HG03521 (cell line): ENCODE results near the gene TCF7L1.

Source experiments
- ATAC-seq: cut with Tn5 transposase; IDR thresholded peaks from one replicate; pipeline ENCODE4 v1.9.1; 2021; ENCODE audit warnings: mild to moderate bottlenecking, moderate library complexity; ENCODE audit not compliant: unreplicated experiment

The TCF7L1 gene

GRCh38 chr2:85273738-85274731, 140.8 kb downstream of the TCF7L1 start:
- no peak for ATAC-seq

DNA sequence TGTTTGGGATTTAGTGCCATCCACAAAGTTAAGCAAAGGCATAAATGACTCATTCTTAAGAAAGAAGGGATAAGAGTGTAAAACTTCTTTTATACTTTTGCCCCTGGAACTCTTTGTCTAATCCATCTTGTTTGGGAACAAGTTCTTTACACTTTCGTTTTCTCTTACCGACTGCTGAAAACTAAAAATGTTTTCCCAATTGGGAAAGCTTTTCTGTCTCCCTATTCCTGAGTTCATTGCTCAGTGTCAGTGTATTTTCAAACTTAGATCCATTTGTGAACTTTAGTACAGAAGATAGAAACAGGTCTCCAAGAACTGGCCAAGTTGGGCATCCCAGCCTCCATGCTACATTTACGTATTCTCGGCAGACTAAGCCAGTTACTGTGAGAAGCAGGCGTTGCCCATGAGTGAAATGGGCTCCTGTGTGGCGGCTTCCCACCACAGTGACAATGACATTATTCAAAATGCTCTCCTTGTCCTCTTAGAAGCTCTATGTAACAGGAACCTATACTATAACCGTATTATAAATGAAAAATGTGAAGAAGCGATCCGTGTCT, 142.9 kb downstream of the TCF7L1 start:
- no peak for ATAC-seq

GRCh38 chr2:85276571-85277118, 143.5 kb downstream of the TCF7L1 start:
- ATAC-seq = no peak

GRCh38 chr2:85277416-85278158, 144.4 kb downstream of the TCF7L1 start:
- no peak for ATAC-seq

DNA sequence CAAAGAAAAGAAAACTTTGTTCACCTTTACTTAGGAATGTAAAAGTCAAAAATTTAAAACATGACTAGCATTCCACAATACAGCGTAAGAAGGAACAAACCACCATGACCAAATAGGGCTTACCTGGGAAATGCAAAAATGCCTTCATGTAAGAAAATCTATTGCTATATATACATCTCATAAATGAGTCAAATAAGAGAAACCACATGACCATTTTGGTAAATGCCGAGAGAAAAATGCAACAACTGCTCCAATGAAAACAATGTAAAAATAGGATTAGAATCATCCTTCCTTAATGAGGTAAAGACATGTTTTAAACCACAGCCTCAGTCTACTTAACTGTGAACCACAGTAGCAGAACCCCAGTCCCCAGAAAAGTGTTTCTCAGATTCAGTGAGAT, 145.2 kb downstream of the TCF7L1 start:
- ATAC-seq = no peak

DNA sequence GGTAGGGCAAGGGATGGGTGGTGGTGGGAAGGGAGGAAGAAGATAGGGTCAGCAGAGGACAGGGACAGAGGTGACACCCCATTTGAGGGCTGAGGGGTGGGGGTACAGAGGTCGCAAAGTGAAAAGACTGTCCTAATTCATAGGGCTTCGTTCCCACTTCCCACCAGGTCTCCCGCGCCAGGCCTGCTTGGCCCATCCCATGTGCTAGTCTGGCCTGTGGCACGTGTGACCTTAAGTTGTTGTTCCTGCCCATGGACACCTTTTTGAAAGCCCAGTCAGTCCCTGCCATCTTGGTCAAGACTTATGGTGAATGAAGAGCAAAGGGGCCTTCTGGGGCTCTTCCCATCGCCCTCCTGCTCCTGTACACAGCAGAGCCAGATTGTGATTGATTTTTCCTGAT, 148.4 kb downstream of the TCF7L1 start:
- no peak for ATAC-seq

DNA sequence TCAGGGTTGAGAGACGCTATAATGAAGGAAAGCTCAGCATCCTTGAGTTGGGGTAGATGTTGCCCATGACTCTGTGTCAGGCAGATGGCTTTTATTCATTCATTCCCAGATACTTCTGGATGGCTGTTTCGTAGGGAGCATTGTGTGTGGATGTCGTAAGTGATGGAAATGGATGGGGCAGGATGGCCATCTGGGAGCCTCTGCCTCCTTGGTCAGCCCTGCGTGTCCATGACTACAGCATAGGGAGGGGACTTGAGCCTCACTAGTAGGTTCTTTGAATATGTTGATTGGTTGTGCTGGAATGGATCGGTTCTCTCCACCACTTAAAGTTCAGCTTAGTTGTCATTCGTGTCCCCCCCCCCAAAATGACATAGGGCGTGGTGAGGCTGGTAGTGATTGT, 149.7 kb downstream of the TCF7L1 start:
- no peak for ATAC-seq

- no peak for ATAC-seq
Observed at GRCh38 chr2:85283641-85284040, 150.4 kb downstream of the TCF7L1 start.

- ATAC-seq = no peak
Observed at GRCh38 chr2:85286918-85287317, 153.7 kb downstream of the TCF7L1 start.

DNA sequence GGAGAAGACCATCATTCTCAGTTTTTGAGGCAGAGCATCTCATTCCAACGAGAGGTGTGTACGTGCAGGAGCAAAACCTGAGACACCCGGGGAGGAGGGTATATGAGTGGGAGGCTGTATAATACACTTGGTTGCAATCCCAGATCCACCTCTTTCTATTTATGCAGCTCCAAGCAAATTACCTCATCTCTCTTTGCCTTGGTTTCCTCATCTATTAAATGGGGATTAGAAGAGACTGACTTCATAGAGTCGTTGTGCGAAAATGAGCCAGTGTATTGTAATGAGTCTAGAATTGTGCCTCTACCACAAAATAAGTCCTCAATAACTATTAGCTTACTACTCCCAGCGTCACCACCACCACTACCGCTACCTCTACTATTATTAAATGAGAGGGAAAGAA, 154.5 kb downstream of the TCF7L1 start:
- no peak for ATAC-seq

GRCh38 chr2:85288244-85288725, 155.1 kb downstream of the TCF7L1 start:
- ATAC-seq = no peak

GRCh38 chr2:85291425-85292023, 158.3 kb downstream of the TCF7L1 start:
- ATAC-seq = no peak

- ATAC-seq = no peak
Observed at GRCh38 chr2:85302121-85302520, 168.9 kb downstream of the TCF7L1 start.

GRCh38 chr2:85303780-85304531, 170.8 kb downstream of the TCF7L1 start:
- no peak for ATAC-seq

- ATAC-seq = no peak
Observed at GRCh38 chr2:85307527-85307897, 174.3 kb downstream of the TCF7L1 start.

DNA sequence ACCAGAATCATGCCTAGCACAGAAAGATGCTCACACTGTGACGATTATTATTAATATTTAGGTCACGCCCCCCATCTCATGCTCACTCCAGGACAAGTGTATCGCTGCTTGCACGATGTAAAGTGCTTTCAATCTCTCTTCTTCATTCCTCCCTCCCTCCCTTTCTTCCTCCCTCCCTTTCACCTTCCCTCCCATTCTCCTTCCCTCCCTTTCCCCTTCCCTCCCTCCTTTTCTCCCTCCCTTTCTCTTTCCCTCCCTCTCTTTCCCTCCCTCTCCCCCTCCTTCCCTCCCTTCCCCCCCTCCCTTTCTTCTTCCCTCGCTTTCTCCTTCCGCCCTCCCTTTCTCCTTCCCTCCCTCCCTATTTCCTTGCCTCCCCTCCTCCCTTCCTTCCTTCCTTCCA, 175.0 kb downstream of the TCF7L1 start:
- no peak for ATAC-seq

DNA sequence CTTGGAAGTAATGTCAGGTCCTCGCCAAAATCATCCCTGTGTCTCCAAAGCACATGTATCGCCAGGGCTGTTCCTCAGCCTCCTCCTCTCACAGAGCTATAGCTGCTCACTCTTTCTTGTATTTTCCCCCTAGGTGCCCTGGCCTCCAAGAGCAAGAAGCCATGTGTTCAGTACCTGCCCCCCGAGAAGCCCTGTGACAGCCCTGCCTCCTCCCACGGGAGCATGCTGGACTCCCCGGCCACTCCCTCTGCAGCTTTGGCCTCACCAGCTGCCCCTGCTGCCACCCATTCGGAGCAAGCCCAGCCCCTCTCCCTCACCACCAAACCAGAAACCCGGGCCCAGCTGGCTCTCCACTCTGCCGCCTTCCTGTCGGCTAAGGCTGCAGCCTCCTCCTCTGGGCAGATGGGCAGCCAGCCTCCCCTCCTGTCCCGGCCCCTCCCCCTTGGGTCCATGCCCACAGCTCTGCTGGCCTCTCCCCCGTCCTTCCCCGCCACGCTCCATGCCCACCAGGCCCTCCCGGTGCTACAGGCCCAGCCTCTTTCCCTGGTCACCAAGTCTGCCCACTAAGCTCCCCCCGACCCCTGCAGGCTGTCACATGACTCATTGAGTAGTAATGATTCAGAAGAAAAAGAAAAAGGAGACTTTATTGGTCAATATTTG, 175.8 kb downstream of the TCF7L1 start:
- ATAC-seq = no peak

GRCh38 chr2:85309699-85310321, 176.6 kb downstream of the TCF7L1 start:
- no peak for ATAC-seq

- ATAC-seq = no peak
Observed at GRCh38 chr2:85310330-85310729, 177.1 kb downstream of the TCF7L1 start.
